CD4-positive, alpha-beta T cell treated with Interleukin-12 subunit alpha and Interleukin-12 subunit beta, for 1 hour (primary cell): ENCODE data around the gene CPA2.
"Not testable (repeated sequence)": the region's sequence is repeated elsewhere in the genome, so short reads cannot be mapped to it uniquely, and the experiment has no call there.

Experiments
- DNase-seq: peaks from one replicate; pipeline ENCODE4 v3.0.0-alpha.2; 2020

Gene CPA2

GRCh38 chr7:130321542-130322229, 55.0 kb downstream of the CPA2 start:
- not testable (repeated sequence) for DNase-seq

DNA sequence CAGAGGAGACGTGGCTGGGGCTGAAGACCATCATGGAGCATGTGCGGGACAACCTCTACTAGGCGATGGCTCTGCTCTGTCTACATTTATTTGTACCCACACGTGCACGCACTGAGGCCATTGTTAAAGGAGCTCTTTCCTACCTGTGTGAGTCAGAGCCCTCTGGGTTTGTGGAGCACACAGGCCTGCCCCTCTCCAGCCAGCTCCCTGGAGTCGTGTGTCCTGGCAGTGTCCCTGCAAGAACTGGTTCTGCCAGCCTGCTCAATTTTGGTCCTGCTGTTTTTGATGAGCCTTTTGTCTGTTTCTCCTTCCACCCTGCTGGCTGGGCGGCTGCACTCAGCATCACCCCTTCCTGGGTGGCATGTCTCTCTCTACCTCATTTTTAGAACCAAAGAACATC, 56.0 kb downstream of the CPA2 start:
- DNase-seq, result no peak

- no peak for DNase-seq
Measured at GRCh38 chr7:130324306-130324943, 57.8 kb downstream of the CPA2 start.

GRCh38 chr7:130329681-130330080, 63.0 kb downstream of the CPA2 start:
- DNase-seq, result no peak

- DNase-seq, result no peak
Measured at GRCh38 chr7:130332259-130333053, 65.8 kb downstream of the CPA2 start.

DNA sequence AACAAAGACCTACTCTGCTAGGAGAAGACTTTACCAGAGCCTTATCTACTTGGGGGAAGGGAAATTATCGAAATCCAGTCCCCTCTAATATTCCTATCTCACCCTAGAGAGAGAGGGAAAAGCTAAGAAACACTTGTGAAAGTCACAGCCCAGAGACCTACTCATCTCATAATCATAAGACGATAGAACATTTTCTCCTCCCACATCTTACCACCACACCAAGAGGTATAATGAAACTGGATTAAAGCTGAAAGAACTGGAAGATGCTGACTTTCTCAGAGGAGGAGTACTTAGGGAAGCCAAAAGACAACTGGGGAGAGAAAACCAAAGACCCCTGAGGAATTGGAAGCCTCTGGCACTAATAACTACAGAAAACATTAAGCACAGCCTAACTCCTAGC, 67.2 kb downstream of the CPA2 start:
- DNase-seq, result no peak

DNA sequence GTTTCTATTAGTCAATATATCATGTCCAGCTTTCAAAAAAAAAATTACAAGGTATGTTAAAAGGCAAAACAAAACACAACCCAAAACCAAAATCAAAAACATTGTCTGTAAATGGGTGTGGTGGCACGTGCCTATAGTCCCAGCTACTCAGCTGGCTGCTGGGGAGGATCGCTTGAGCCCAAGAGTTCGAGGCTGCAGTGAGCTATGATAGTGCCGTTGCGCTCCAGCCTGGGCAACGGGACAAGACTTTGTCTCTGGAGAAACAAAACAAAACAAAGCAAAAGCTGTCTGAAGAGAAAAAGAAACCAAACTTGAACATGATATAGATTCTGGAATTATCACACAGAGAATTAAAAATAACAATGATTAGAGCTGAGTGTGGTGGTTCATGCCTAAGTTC, 67.6 kb downstream of the CPA2 start:
- DNase-seq, result no peak

- DNase-seq, result no peak
Measured at GRCh38 chr7:130337410-130337971, 70.8 kb downstream of the CPA2 start.

DNA sequence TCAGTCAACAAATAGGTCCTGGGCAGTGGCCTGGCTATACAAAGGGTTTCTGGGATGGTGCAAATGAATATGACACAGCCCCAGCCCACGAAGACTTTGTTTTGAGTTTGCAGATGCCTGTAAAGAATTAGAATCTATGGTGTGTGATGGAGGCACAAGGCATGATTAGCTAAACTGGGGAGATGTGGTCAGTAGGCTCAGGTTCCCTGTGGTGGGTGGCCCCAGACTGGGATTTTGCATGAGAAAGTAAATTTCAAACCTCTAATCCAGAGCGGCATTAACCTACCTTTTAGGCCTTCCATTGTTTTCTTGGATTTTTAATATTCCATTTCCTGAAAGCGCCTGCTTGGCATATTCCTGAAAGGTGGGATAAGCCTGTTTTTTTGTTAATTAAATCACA, 71.6 kb downstream of the CPA2 start:
- no peak for DNase-seq
